HG03108 (cell line): Measurements from ENCODE around the gene CAMTA1.

Experiments
- ATAC-seq: cut with Tn5 transposase; IDR thresholded peaks from one replicate; pipeline ENCODE4 v1.9.1; 2021; ENCODE audit warnings: moderate library complexity; ENCODE audit not compliant: unreplicated experiment

Gene CAMTA1

DNA sequence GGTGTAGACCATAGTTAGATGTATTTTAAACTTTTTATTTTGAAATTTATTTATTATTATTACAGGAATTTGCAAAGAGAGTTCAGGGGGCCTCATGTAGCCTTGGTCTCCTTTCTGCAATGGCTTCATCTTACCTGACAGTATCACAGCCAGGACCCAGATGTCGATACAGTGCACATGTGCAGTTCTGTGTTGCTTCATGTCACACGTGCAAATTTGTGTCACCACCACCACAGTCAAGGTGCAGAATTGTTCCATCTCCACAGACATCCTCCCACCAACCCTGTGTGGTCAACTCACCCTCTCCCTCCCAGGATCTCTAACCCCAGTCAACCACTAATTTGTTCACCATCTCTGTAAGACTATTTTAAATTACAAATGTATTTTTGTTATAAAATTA lies 184.5 kb downstream of the CAMTA1 start:
- no peak for ATAC-seq

- ATAC-seq: no peak
Observed at GRCh38 chr1:6970221-6970620, 185.0 kb downstream of the CAMTA1 start.

DNA sequence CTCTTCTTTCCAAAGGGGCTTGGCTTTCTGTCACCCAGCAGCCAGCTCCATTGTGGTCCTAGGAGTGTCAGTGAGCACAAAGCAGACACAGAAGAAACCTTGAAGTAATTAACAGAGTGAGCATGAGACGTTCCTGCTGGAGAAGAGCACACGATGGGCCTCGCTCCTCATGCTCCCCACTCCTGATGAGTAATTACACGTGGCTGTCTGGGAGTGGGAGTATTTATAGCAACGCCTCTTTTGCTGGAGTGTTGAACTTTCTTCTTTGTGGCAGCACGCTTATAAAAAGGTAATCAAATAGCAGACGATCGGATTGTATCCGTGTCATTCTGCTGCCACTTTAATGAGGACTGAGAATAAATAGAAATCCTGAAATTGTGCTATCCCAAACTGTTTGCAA lies 185.8 kb downstream of the CAMTA1 start:
- ATAC-seq: no peak

DNA sequence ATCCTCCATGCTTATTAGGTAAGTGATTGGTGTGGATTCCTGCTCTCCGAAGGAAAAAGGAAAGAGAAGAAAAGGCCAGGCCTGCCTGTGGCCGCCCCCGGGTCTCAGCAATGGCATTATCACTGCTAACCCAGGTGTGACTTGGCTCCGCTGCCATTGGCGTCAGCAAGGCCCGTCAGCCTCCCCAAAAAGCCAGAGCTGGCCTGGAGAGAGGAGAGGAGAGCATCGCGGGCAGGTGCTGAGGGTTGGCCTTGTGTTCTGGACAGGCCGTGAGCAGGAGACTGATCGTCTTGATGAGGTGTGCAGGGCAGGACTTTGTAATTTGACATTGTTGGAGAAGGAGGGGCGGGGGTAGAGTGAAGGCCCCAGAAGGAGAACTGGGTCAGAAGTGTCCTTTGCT lies 186.4 kb downstream of the CAMTA1 start:
- ATAC-seq: no peak

DNA sequence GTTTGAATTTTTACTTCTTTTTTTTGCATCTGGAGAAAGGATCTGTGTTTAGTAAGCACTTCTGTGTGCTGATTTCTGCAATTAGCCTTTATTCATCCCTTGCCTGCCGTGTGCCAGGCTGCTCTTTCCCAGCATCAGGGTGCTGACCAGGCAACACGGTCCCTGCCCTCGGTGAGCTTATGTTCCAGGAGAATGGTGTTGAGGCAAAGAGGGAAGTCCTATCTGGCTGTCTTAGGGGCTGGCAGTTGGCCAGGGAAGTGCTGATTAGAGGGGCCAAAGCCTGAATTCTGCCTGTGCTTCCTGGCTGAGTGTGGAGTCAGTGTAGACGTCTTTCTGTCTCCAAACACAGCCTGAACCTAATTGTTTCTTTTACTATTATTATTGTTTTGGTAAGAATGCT lies 187.1 kb downstream of the CAMTA1 start:
- ATAC-seq: no peak

- ATAC-seq: no peak
Observed at GRCh38 chr1:6975331-6976043, 190.2 kb downstream of the CAMTA1 start.

DNA sequence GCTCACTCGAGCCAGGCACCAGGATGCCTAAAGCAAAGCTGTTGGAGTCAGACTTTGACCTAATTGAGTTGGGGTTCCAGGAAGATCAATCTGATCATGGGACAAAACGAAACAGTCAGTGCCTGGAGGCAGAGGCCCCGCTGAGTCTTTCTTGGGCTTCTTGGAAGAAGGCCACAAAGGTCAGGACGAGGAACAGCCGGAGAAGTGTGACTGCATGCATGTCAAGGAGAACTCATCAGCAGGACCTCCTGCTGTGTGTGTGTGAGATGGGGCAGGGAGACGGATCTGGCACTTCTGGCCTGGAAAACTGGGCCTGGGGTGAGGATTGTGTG lies 190.8 kb downstream of the CAMTA1 start:
- no peak for ATAC-seq

DNA sequence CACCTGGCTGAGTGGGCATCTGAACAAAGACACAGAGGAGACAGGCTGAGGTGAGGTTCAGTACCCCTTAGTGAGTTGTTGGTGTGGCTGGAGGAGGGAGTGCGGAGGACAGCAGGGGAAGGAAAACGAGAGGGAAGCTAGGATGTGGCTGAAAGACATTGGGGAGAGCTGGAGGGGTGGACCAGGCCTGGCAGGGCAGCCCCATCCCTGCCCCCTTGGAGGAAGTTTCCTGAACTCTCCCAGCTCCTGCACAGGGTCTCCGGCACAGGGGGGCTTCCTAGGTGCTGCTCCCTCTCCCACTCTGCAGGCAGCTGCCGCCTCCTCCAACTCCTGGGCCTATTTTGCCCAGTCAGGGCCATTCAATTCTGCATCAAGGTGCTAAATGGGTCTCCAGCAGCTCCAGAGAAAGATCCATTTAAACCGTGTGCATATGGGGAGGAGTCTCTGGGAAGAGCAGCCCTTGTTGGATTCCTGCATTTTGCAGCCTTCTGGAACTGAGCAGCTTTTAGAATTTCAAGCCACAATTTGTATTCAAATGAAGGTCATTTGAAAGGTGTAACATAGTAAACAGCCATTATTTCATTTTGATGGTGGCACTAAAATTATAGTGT lies 193.9 kb downstream of the CAMTA1 start:
- no peak for ATAC-seq

- ATAC-seq: no peak
Observed at GRCh38 chr1:6981595-6981994, 196.3 kb downstream of the CAMTA1 start.

DNA sequence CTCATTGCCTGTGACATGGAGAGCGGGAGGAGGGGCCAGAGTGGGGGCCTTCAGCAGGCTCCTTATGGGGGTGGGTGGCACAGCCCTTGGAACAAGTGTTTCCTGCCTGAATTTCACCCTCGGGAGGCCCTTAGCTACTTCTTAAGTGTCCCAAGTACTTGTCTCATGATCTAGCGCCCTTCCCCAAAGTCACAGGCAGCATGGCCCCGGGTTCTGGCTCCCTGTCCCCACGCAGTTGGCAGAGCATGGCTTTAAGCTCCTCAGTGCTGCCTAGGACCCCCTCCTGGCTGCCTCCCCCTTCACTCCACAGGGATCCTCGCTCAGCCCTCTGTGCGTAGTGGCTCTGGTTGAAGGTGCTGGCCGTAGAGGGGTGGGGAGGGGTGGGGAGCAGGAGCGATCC lies 197.2 kb downstream of the CAMTA1 start:
- ATAC-seq: no peak

- ATAC-seq: no peak
Observed at GRCh38 chr1:6982860-6983259, 197.6 kb downstream of the CAMTA1 start.

DNA sequence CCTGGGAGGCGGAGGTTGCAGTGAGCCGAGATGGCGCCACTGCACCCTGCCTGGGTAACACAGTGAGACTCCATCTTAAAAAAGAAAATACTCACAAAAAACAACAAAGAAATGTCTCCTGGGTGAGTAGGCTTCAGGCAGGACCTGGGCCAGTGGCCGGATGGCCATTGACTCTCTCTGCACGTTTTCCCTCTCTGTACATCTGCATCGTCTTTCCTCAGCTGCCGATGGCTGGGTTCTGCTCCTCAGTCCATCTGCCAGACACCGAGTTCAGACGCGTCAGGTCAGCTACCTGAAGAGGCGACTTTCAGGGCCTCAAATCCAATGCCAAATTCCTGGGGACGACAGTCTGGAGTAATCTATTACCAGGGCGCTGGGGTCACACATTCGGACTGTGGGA lies 199.3 kb downstream of the CAMTA1 start:
- no peak for ATAC-seq

DNA sequence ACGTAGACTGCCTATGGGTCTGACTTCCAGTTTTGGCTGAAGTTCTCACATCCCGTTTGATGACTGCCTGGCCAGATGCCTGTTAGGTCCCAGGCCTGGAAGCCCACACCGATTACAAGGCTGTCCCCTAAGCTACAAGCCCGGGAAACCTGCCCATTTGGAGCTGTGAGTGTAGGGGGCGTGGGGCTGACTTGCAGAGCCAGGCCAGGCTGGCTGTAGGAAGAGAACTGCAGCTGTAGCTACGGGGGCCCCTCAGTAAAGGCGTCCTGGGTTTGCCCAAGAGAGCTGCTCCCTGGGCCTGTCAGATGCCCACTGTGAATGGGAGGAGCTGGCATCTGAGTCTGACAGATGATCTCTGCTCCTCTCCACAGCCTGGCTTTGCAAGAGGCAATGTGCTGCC lies 199.7 kb downstream of the CAMTA1 start:
- no peak for ATAC-seq

- ATAC-seq: no peak
Observed at GRCh38 chr1:6985549-6986276, 200.5 kb downstream of the CAMTA1 start.

DNA sequence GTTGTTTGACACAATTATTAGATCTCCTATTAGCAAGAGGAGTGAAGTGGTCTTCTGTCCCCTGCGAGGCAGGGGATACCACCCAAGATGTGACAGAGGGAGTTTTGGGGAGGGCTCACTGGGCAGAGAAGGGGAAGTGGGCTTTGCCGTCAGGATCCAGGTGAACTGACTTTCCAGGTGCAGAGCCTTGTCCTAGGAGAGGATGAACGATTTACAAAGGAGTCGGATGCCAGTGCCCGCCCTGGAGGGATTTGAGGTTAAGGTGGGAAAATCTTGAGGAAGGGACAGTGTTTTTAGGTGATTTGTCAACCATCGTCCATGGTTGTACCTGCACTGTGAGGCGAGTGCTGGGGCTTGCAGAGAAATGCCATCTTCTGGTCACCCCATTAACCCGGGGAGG lies 201.0 kb downstream of the CAMTA1 start:
- ATAC-seq: no peak

GRCh38 chr1:6987940-6988339 lies 202.7 kb downstream of the CAMTA1 start:
- ATAC-seq: no peak

GRCh38 chr1:6988796-6989195 lies 203.5 kb downstream of the CAMTA1 start:
- ATAC-seq: no peak

DNA sequence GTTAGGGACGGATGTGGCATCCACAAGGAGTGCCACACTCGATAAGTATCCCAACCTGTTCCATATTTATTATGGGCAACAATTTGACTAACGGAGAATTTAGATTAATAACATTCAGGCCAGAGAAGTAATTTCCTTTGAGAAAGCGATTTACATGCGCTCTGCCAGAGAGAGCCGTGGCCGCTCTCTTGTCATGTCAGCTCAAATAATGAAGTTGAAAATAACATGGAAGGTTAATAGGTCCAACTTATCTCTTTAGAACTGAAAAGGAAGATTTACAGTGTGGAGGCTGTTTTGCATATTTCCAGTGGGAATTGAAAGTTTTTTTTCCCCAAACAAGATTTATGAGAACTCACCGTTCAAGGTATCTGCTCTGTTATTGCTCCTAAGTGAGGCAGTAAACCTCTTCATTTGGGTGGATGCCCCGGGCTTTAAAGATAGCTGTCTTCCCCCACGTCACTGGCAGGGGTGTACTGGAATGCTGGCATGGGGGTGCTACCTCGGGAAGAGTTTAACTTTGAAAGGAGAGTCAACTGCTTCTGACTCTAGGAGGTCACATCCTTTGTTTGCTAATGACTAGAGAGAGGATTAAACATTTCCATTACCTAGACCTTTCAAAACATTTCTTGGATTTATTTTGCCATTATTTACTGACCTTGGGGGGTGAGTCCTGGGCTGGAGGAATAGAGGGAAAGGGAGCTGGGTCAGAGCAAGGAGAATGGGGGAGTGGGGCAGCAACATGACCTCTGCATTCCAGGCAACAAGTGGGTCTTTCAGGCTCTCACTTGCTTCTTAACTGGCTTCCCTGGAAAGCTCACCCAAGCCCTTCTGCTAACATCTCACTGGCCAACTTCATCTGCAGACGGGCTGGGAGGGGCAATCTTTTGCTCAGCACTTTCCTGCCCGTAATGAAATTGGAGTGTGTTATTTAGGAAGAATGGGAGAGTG lies 204.2 kb downstream of the CAMTA1 start:
- no peak for ATAC-seq

GRCh38 chr1:6991266-6991665 lies 206.0 kb downstream of the CAMTA1 start:
- no peak for ATAC-seq

DNA sequence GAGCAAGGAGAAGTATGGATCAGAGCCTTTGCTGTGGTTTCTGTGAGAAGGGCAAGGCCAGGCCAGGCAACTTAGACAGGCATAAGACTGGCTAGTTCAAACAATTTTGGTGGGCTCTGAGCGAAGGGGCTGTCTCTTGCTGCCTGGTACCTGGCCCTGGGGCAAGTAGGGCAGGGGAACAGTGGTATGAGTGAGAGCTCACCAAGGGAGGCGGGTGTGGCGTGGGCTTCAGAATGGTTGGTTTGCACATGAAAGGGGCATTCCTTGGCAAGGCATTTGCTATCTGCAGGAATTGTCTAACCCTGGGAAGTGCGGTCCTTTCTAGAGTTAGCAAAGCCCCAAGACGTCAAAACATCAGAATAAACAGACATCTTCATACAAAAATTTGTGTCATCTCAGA lies 210.5 kb downstream of the CAMTA1 start:
- no peak for ATAC-seq

GRCh38 chr1:6996371-6996770 lies 211.1 kb downstream of the CAMTA1 start:
- ATAC-seq: no peak
